Posterior cingulate gyrus (tissue), 11 donors: ENCODE measurements around the gene ADAM12.

Experiments
- DNase-seq, 10 donors: peaks; one replicate each; pipeline versions ENCODE4 v3.0.0 to v3.0.0-alpha.2; 2020 to 2021; ENCODE audit warnings: mixed read lengths in 3 of 10
- intact Hi-C: fragments of 100-400 bp; cut with DNase I; formaldehyde crosslinking; loops from one replicate; pipeline ENCODE4 v1.15.1; 2023

ADAM12 gene

DNA sequence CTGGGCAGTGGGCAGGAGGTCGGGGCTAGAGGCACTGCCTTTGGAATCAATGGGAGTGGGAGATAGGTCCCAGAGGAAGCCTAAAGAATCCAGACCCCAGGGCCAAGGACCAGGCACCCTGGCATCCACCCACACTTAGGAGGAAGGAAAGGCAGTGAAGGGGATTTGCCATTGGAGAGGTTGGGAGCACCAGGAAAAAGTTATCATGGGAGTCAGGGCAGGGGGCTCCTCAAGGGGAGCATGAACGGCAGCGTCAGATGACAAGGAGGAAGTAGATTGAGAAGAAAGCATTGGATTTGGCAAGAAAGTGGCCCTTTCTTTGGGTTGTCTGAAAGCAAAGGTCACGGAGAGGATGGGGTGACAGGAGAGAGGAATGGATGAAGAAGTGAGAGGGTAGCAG lies 142.8 kb downstream of the ADAM12 start:
- intact Hi-C loops: no loop called here
- no peak for DNase-seq

DNA sequence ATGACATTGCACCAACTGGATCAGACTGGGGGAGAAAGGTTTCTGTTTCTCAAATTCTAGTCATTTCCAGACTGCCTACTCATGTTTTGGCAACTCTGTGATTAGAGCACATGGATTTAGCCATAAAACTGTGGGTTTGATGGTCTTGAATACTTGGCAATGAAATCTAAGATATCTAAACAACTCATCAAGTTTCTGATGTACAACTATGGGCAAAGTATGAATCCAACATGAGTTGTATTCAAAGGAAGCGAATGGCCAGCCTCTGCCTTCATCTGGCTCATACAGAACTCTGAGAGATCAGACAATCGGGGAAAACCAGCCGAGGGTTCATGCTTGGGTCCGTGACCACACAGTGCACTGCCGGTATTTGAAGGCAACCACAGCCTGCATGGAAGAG lies 144.3 kb downstream of the ADAM12 start:
- DNase-seq: no peak
- intact Hi-C loops: no loop called here

DNA sequence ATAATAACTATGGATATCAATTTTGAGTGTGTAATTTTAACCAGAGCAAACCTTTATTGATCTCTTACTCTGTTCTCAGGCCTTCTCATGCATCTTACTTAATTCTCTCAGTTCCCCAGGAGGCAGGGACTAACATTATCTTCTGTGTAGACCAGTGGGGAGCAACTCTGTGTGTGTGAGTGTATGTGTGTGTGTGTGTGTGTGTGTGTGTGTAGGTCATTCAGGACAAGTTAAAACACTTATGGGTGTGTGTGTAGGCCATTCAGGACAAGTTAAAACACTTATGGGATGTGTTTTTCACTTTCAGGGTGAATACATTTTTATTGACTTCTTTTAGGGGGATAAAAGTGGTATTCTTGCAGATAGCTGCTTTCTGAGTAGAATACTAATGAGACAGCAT lies 145.0 kb downstream of the ADAM12 start:
- DNase-seq: no peak
- intact Hi-C loops: no loop called here

DNA sequence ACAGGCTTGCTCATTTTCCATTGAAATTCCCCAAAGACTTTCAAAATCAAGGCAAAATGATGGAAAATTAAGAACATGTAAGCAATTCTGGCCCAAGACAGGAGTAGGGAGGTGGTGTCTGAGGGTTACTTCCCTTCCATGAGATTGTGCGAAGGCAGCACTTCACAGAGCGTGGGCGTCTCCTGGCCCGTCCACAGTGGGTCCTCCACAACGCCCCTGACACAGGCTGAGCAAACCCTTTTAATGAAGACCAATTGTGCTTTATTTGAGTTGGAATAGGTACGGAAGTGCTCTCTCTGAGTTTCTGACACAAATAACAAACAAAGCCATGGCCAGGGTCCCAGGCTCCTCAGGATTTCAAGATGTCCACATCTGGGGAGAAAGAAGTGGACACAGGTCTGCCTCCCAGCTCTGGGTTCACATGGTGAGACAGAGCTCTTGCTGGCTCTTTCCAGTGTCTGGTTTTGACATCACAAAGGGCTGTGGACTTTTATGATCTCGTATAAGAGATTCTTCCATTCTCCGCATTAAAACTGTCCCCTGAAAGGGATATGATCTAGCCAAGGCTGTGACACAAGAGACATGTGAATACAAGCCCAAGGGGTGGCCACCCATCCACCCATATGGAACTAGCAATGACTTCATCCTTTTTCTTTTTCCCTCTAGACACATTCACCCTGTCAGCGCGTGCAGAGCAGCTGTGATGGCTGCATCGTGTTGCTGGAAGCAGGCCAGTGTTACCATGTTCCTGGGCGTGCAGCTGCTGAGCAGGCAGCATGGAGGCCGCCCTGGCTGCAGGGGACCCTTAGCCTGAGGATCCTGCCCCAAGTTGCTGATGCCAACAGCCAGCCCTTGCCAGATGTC lies 145.6 kb downstream of the ADAM12 start:
- intact Hi-C loops: no loop called here

DNA sequence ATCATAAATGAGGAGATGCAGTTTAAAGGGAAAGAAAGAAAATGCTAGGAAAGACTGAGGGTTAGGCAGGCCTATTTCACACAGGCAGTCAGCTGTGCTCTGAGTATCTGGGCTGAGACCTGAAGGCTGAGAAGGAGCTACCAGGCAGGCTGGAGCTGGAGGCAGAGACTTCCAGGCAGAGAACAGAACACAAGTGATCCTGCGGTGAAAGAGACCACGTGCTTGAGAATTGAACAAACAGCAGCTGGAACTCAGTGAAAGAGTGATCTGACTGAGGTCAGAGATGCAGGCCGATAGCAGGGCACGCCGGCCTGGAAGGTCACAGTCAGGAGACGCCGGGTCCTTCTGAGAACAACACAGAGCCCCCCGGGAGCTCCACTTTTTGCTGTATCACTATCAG lies 147.8 kb downstream of the ADAM12 start:
- intact Hi-C loops: no loop called here
- DNase-seq: peak in 5 of 10 donors; percentile 22 to 88 (median 54)

More for the DNA sequence above, 145.6 kb downstream of the ADAM12 start:
- DNase-seq: peak in 8 of 10 donors; percentile 48 to 94 (median 65)

DNA sequence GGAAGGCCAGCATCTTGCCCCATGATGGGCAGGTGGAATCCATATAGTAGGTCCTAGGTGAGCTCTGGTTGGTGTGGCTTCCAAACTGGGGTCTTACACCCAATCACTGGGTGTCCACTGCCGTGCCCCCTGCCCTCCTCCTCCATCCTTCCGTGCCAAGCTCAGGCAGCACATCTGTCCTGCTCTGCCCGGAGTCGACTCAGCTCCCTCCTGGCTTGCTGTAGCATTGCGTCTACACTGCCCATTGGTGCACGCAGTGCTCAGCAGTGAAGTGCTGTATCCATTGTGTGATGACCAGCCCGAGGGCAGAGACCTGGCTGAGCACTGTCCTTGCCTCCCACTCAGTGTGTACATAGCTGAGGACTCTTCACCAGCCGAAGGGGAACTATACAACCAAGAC lies 148.4 kb downstream of the ADAM12 start:
- peak in 1 of 10 donors; percentile 75 for DNase-seq
- intact Hi-C loops: no loop called here

DNA sequence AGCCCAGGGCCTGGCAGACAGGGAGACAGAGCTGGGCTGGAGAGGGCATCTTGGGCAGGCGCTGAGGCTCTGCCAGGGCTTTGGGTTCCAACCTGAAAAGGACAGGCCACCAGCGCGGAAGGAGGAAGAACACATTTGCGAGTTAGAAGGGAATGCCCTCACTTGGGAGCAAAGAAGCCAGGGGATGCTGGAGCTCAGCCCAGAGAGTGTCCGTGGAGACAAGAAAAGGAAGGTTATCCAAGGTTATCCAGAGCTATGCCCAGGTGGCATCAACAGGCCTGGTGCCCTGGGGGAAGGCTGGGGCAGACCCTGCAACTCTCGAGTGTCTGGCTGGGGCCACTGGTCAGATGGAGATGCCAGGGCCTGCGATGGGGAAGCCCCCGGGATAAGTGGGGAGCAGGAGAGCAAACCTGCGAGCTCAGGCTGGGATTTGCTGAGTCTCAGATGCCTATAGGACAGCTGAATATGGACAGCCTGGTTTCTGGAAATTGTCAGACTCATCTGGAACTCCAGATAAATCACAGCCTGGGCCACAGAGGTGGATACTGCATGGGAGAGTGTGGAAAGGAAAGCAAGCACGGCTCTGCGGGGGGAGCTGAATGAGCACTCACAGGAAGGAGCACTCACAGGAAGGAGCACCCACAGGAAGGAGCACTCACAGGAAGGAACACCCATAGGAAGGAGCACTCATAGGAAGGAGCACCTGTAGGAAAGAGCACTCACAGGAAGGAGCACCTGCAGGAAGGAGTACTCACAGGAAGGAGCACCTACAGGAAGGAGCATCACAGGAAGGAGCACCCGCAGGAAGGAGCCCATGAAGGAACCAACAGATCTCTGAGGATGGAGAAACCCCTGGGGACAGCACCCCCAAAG lies 152.1 kb downstream of the ADAM12 start:
- DNase-seq: no peak
- intact Hi-C loops: no loop called here

DNA sequence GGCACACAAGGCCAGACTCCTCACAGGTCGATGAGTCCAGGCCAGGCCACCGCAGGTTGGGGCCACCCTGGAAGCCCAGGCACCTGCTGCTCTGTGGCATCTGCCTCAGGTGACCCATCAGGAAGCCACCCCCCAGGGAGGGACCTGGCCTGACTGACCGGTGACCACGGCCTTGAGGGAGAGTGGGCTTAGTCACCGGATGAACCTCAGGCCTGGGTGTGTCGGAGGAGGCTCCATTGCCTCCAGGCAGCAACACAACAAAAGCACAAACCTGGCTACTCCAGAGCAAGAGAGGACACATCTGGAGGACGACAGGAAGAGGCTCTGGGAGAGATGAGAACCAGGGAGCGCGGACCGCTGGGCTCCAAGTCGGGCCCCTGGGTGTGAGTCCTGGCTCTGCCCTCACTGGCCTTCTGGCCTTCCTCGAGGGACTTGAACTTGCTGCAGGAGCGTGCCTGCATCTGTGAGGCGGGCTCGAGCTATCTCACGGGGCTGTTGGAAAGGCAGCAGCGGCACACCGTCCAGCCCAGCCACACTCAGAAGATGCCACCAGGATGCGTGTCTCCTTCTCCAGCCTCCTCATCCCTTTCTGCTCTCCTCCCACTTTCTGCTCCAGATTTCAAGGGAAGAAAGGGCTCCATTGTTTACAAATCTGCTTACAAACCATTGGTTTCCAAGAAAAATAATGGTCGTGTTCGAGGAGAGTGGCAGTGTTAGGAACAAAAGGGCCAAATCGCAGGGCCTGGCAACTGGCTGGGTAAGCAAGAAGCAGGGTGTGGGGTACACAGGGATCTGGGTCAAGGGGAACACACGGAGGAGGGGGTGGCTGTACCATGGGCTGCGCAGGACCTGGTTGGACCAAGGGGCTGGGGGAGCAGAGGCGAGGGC lies 152.9 kb downstream of the ADAM12 start:
- intact Hi-C loops: no loop called here
- peak in 1 of 10 donors; percentile 19 for DNase-seq

DNA sequence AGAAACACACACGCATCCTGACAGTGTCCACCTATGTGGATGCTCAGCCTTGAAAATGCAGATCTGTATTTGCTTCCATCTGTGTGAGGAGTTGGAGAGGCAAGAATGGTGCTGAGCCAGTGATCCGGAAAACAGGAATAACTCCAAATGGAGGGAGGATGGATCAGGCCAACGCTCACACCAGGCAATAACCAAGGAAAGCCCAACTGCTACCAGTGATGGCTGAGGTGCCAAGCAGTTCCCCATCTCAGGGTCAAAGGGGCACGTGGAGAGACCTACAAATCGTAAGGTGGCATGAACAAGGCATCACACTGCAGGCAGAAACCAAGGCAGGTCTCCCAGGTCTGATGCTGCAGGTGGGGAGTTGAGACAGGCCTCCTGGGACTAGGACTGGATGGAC lies 153.6 kb downstream of the ADAM12 start:
- no peak for DNase-seq
- intact Hi-C loops: no loop called here

DNA sequence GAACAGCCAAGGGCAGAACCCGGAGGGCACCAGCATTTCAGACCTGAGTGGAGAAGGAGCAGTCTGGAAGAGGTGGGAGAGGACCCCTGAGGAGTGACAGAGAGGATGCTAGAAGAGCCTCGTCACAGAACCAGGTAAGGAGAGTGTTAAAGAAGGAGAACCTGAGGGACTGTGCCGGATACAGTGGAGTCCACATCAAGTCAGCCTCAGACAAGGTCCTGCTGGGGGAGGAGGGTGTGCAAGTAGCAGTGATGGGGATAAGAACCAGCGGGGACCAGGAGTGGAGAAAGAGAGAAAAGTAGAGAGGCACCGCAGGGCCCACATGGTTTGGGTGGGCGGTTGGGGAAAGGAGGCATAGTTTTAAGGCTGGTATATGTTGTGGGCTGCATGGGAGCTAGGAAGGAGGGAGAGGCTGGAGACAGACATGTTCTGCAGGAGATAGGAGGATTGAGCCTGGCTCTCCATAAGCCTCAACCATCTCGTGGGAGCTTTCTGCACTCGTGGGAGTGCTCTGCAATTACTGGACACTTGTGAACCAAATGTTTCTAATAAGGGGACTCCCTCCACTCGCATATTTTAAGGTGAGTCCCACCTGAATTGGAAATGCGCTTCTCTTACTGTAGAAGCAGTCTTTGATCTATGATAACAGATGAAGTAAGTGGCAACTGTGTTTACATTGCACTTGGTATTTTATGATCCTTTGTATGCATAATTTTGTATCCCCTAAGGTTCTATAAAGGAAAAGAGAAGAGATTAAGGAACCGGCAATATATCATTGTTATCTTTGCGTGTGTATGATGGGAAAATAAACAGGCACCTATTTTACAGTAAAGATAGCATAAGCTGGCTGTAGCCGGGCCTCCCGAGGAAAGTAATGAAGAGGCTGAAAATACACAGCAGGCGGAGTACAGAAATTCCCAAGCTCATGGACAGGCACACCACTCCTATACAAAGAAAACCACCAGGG lies 154.8 kb downstream of the ADAM12 start:
- DNase-seq: no peak
- intact Hi-C loops: no loop called here

DNA sequence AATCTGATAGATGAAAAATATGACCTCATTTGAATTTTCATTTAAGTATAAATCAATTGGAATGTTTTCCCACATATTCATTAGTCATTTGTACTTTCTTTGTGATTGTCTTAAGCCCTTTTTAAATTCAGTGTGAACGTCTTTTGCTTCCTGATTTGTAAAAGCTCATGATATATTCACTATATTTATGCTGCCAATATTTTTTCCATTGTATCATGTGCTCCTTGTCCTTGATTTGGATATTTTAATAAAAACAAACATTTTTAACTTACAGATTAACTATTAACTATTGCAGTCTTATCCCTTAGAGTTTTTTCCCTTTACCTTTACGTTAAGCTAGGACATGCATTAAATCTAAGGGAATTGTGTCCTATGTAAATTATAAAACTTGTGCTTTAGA lies 157.7 kb downstream of the ADAM12 start:
- intact Hi-C loops: no loop called here
- no peak for DNase-seq

DNA sequence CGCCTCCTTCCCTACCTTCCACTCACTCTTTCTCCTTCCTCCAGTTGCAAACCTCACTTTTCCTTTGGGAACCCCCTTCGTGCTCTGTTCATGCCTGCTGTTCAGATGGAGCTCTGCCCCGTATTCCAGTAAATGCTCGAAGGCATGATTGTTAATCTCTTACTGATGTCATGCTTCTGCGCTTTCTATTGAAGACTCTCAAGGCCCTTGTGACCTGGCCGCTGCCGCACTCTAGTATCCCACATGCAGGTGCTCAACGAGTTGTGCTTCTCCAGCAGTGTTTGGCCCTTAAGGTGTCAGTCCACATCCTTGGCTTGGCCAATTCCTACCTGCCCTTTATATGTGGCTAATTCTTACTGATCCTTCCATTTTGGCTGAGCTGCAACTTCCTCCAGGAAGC lies 158.6 kb downstream of the ADAM12 start:
- intact Hi-C loops: no loop called here
- DNase-seq: no peak

DNA sequence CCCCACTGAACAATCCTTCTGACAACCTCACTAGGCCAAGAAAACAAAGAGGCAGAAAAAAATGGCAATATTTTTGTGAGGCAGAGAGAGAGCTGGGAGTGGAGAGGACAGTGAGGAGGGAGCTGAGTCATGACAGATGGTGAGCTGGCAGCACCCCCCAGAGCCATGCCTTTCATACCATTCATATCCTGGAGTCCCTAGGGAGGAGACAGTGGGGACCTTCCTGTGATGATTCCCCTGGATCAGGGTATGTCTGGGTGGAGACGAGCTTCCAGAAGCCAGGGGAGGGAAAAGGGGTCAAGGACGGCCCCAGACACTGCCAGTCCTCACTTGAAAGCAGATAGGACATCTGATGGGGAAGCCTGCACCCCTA lies 160.5 kb downstream of the ADAM12 start:
- no peak for DNase-seq
- intact Hi-C loops: no loop called here

DNA sequence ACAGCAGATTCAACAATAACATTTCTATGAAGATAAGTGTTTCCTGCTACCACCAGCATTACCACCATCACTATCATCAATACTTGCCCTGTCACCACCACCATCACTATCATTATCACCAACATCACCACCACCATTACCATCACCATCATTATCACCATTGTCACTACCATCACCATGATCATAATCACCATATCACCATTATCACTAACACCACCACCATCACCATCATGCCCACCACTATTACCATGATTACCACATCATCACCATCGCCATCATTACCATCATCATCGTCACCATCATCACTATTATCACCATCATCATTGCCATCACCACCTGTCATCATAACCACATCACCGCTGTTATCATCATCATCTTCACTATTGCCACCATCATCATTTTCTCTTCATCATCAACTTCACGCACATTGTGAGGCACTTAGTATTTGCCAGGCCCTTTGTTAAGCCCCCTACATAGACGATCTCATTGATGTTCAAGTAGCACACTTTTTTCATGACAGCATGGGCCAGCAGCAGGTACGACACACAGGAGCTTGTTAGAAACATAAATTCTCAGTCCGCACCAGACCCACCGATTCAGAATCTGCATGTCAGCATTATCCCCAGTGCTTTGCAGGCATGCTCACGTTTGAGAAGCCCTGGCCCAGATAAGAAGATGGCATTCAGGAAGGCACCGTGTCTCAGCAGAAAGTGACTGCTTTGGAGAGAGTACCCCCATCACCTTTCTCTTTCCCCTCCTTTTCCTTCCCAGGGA lies 161.1 kb downstream of the ADAM12 start:
- no peak for DNase-seq
- intact Hi-C loops: no loop called here

DNA sequence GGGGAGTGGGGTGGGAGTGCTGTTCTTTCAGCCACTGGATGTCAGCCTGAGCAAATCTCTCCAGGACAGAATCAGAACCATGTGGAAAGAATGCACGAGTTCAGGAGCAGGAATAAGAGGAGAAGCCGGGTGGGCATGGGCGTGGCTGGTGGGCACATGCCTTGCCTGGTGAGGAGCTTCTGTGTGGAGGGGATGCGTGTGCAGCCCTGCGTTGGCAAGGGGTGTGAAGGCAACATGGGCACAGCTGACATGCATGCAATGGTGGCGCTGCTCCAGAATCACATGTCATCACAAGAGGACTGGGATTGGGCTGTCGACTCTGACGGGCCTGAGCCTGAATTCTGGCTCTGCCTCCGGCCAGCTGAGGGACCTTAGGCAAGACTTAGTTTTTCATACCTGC lies 162.1 kb downstream of the ADAM12 start:
- DNase-seq: no peak
- intact Hi-C loops: no loop called here

DNA sequence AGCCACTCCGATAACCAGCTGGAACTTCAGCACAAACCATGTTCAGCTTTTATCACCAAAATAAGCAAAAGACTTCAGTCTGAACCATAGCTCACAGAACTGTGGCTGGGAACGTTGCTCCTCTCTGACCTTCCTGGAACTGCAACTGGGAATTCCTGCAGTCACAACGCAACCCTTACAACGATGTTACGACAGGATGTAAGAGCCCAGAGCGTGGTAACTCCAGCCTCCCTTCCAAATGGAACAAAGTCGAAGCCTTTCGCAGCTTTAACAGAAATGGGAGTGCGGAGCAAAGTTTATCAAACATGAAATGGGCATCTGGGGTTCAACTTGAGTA lies 162.6 kb downstream of the ADAM12 start:
- intact Hi-C loops: no loop called here
- no peak for DNase-seq

DNA sequence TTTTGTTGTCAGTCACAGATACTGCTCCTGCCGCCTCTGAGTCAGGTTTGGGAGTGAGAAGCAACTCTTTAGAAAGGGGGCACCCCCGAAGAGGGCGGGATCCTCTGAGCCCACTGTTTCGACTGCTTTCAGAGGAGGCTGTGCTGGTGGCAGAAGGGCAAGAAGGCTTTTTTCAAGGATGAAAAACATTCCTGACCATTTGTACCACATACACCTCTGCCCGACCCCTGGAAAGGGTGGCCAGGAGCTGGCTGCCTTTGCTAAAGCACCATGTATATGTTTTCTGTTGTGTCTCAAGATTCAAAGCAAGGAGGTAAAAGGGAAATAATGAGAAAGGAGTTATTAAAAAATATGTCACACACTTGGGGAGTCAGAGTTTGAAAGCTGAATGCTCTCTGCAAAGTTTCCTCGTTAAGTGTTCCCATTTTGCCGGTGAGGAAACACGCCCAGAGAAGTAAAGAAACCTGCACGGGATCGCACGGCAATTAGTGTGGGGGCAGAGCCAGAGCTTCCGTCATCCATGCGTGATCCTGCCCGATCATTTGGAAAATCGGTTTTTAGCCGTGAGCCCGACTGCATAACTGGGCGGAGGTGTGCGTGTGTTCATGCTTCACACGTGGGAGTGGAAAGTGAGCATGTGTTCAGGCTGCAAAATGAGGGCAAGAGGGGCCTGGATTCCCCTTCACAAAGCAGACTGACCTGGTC lies 163.2 kb downstream of the ADAM12 start:
- intact Hi-C loops: no loop called here
- DNase-seq: no peak

DNA sequence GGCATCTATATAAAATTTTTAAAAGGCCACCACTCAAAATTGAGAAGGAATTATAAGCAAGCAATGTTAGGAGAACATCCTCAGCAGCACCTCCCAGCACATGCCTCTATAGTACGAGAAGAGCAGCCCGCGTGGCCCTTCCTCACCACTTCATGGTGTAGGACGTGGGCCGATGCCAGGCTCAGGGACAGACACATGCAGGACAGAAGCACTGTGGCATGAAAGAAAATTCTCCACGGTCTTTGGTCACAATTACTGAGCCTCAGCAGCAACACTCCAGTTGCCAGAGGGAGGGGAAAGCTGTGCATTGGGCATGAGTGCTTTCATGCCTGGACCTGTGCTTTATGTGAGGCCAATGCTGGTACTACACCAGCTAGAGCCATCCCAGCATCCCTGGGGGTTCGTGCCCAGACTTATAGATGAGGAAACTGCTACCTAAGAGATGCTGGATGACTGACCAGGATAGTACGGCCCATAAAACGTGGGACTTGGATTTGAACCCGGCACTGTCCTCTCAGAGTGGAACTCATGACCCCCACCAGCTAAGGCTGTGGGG lies 164.7 kb downstream of the ADAM12 start:
- intact Hi-C loops: no loop called here
- DNase-seq: no peak
